Activated CD8-positive, alpha-beta T cell treated with anti-CD3 and anti-CD28 coated beads for 36 hours (primary cell): ENCODE measurements around the gene ANTXR1. TPM values are rescaled to one million over a fixed set of nuclear protein-coding genes. Genes with fewer than 3 reads are reported as not detected.

ENCODE experiments used
- ATAC-seq: fragments of 200-7000 bp; cut with Tn5 transposase; one replicate; pipeline ENCODE4 v1.10.0; 2021; ENCODE audit warnings: mild to moderate bottlenecking, moderate library complexity
- CTCF ChIA-PET: fragments of 350-600 bp; sonication (Branson Sonifier 250); formaldehyde crosslinking; loops from one replicate; lab custom pipeline; 2021; ENCODE audit warnings: antibody characterized with exemption; lab: Charles Lee
- POLR2A ChIA-PET: fragments of 350-600 bp; sonication (Branson Sonifier 250); formaldehyde crosslinking; loops from one replicate; lab custom pipeline; 2021; ENCODE audit warnings: antibody characterized with exemption; lab: Charles Lee
- DNase-seq: peaks from one replicate; pipeline ENCODE4 v3.0.0-alpha.2; 2020
- H3K27ac Mint-ChIP-seq: one replicate; pipeline ENCODE4 v1.8.0; 2021; ENCODE audit warnings: mild to moderate bottlenecking, mixed read lengths
- H3K27me3 Mint-ChIP-seq: one replicate; pipeline ENCODE4 v1.8.0; 2021; ENCODE audit warnings: mixed read lengths
- H3K36me3 Mint-ChIP-seq: one replicate; pipeline ENCODE4 v1.8.0; 2021; ENCODE audit warnings: low read depth, mixed read lengths
- H3K4me1 Mint-ChIP-seq: one replicate; pipeline ENCODE4 v1.8.0; 2021; ENCODE audit warnings: low read depth, mixed read lengths
- H3K4me3 Mint-ChIP-seq: one replicate; pipeline ENCODE4 v1.8.0; 2021; ENCODE audit warnings: mild to moderate bottlenecking, moderate library complexity, mixed read lengths
- H3K9me3 Mint-ChIP-seq: one replicate; pipeline ENCODE4 v1.8.0; 2021; ENCODE audit warnings: mixed read lengths
- intact Hi-C: fragments of 100-400 bp; cut with micrococcal nuclease; formaldehyde crosslinking; loops from one replicate; pipeline ENCODE4 v1.10.0; 2022
- total RNA-seq, 2 experiments: library from RNA; stranded (reverse); gene quantifications; one replicate each; pipeline ENCODE4 v1.2.3, GENCODE V29; 2021
- TF ChIP-seq, protein P1 (sequence below): fragments of 200-600 bp; IDR thresholded peaks from one replicate; pipeline ENCODE4 v1.8.0; 2022; ENCODE audit warnings: antibody characterized with exemption, mild to moderate bottlenecking

Gene ANTXR1
- total RNA-seq, 2 experiments from 2014 or later, result 0.05 to 0.09 TPM

- no peak overlapping the region for H3K4me3 Mint-ChIP-seq
- no peak for DNase-seq
- POLR2A ChIA-PET, result interaction anchor here (1.5 kb wide), 1 partner anchor 109 kb away, joined by 4 read pairs; no protein-coding TSS in a partner anchor
- CTCF ChIA-PET, result no interaction called here
- H3K9me3 Mint-ChIP-seq, result no peaks in the 10 kb centered on the region
- ATAC-seq, result no peak
- no peaks in the 10 kb centered on the region for H3K4me1 Mint-ChIP-seq
- TF ChIP-seq, protein P1, sequence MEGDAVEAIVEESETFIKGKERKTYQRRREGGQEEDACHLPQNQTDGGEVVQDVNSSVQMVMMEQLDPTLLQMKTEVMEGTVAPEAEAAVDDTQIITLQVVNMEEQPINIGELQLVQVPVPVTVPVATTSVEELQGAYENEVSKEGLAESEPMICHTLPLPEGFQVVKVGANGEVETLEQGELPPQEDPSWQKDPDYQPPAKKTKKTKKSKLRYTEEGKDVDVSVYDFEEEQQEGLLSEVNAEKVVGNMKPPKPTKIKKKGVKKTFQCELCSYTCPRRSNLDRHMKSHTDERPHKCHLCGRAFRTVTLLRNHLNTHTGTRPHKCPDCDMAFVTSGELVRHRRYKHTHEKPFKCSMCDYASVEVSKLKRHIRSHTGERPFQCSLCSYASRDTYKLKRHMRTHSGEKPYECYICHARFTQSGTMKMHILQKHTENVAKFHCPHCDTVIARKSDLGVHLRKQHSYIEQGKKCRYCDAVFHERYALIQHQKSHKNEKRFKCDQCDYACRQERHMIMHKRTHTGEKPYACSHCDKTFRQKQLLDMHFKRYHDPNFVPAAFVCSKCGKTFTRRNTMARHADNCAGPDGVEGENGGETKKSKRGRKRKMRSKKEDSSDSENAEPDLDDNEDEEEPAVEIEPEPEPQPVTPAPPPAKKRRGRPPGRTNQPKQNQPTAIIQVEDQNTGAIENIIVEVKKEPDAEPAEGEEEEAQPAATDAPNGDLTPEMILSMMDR, result no peak
- intact Hi-C loops, result no loop called here
- peaks cover 6% of the 10 kb centered on the region for H3K27me3 Mint-ChIP-seq
- no peaks in the 10 kb centered on the region for H3K36me3 Mint-ChIP-seq
- no peak overlapping the region for H3K27ac Mint-ChIP-seq
Observed at GRCh38 chr2:69190743-69191404, 177.9 kb downstream of the ANTXR1 start.

DNA sequence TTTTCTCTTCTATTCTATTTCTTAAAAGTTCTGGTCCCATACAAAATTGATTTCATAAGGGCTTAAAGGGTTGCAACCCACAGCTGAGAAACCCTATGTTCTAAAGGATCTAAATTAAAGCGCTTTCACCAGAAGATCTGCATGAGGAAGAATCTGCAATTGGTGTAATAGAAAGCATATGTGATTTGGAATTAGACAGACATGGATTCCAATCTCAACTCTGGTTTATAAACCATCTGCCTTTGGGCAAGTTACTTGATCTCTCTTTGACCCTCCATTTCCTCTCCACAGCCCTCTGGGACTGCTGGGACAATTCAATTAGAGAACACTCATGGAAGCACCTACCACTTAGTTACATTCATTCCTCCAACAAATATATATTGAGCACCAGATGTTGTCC lies 178.7 kb downstream of the ANTXR1 start:
- H3K27me3 Mint-ChIP-seq, result peaks cover 5% of the 10 kb centered on the region
- H3K36me3 Mint-ChIP-seq, result no peaks in the 10 kb centered on the region
- CTCF ChIA-PET, result no interaction called here
- no peak for ATAC-seq
- H3K9me3 Mint-ChIP-seq, result no peaks in the 10 kb centered on the region
- H3K27ac Mint-ChIP-seq, result no peak overlapping the region
- intact Hi-C loops, result no loop called here
- H3K4me3 Mint-ChIP-seq, result no peak overlapping the region
- H3K4me1 Mint-ChIP-seq, result no peaks in the 10 kb centered on the region
- TF ChIP-seq, protein P1, result no peak
- DNase-seq, result no peak
- POLR2A ChIA-PET, result no interaction called here

GRCh38 chr2:69192176-69192945 lies 179.4 kb downstream of the ANTXR1 start:
- Mint-ChIP-seq H3K4me3 (no peak overlapping the region), H3K27me3 (peaks cover 4% of the 10 kb centered on the region), H3K9me3 (no peaks in the 10 kb centered on the region), H3K27ac (no peak overlapping the region), H3K4me1 (no peaks in the 10 kb centered on the region), H3K36me3 (no peaks in the 10 kb centered on the region)
- TF ChIP-seq, protein P1, result no peak
- no peak for ATAC-seq
- DNase-seq, result no peak
- ChIA-PET POLR2A (no interaction called here), CTCF (no interaction called here)
- intact Hi-C loops, result no loop called here

GRCh38 chr2:69195706-69196105 lies 182.7 kb downstream of the ANTXR1 start:
- Mint-ChIP-seq H3K27ac (no peak overlapping the region), H3K9me3 (no peaks in the 10 kb centered on the region), H3K36me3 (no peaks in the 10 kb centered on the region), H3K4me1 (no peaks in the 10 kb centered on the region), H3K27me3 (peaks cover 4% of the 10 kb centered on the region), H3K4me3 (no peak overlapping the region)
- intact Hi-C loops, result no loop called here
- POLR2A ChIA-PET, result no interaction called here
- DNase-seq (no peak), ATAC-seq (no peak)
- TF ChIP-seq, protein P1, result no peak
- CTCF ChIA-PET, result no interaction called here
